GM04504 (cell line): Measurements from ENCODE around the gene NAPSA.
"Not testable (repeated sequence)": the region's sequence is repeated elsewhere in the genome, so short reads cannot be mapped to it uniquely, and the experiment has no call there.

Experiments
- DNase-seq: peaks from one replicate; pipeline ENCODE4 v3.0.0-alpha.2; 2012; ENCODE audit warnings: low read depth

The NAPSA gene

DNA sequence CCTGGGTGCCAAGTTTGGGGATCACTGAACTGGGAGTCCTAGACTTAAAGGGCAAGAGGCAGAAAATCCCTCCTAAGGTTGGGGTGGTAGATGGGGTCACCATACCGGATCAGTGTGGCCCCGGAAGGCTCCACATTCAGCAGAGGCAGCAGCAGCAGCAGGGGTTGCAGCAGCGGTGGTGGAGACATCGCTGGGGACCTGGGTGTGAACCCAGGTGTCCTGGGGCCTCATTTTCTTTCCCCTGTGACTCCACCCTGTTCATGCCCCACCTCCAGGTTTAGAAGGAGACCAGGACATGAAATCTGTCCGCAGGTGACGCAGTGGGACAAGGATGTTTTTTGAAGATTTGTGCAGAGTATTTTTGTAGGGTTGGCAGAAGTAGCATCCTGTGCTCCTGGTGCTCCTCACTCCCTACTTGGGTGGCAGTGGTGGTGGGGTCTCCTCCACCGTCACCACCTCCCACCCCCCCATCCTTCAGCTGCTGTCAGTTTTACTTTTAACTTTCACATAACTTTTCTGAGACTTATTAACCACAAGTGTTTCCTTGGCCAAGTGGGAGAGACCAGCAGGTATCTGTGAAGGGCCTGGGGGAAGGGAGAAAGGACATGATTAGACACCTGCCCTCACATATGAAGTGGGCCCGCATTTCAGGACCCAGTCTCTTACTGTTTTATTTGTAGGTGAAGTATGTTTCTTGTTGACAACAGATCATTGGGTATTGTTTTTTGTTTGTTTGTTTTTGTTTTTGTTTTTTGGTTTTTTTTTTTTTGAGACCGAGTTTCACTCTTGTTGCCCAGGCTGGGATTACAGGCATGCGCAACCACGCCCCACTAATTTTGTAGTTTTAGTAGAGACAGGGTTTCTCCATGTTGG is at the start of gene NAPSA:
TSS of gene NAPSA (minus strand) at position 206 of the 873 bp plus-strand sequence. CDS start at position 188, 18 bp downstream.
- DNase-seq = no peak

DNA sequence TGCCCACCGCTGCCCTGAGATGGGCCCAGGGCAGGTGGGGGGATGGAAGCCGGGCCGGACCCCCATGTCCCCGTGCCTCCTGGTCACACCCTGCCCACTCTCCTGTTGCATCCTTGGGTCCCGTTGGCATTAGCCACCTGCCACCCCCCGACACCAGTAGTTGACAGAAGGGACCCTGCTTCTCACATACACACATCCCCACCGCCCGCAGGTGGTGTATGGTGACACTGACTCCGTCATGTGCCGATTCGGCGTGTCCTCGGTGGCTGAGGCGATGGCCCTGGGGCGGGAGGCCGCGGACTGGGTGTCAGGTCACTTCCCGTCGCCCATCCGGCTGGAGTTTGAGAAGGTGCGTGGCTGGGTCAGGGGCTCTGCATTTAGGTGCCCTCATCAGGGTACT is 48.1 kb upstream of the NAPSA start:
- DNase-seq = no peak

DNA sequence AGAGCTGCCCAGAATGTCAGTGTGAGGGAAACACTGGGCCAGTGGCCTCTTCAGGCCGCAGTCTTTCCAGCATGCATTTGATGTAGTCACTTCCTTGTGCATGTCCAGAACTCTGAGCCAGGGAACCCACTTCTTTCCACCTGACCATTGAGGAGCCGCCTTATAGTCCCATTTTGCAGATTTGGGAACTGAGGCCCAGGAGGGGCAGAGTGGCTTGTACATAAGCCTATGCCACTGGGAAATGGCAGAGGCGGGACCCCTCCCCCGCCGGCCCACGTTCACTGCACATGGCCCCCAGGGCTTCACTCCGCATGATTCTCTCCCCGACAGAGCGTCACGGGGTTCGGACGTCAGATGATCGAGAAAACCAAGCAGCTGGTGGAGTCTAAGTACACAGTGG is 47.7 kb upstream of the NAPSA start:
- DNase-seq = no peak

DNA sequence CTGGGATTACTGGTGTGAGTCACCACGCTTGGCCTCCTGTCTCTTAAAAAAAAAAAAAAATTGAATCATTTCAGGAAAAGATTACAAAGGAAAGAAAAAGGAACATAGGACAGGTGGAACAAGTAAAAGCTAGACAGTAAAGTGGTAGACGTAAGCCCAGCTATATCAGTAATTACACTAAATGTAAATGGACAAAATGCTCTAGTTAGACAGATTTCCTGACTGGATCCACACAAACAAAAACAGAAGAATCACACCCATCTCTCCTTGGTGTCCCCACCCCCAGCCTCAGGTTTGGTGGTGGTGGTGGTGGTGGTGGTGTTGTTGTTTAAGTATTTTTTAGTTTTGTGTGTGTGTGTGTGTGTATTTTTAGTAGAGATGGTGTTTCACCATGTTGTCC is 47.0 kb upstream of the NAPSA start:
- no peak for DNase-seq

DNA sequence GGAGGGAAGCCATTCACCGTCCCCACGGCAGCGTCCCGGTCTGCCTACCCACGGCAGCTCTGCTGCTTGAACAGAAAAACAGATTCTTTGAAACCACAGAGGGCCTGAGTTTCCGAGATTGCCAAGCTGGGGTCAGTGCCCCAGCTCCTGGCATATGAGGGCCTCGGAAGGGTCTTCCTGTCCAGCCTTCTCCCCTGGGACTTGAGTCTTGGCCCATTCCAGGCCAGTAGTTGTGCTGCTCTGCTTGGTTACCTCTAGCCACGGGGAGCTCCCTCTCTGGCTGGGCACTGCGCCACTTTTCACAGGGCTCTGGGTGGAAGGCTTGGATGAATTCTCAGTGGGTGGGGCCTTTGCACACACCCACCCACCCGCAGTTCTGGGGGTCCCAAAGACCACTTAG is 44.7 kb upstream of the NAPSA start:
- no peak for DNase-seq

DNA sequence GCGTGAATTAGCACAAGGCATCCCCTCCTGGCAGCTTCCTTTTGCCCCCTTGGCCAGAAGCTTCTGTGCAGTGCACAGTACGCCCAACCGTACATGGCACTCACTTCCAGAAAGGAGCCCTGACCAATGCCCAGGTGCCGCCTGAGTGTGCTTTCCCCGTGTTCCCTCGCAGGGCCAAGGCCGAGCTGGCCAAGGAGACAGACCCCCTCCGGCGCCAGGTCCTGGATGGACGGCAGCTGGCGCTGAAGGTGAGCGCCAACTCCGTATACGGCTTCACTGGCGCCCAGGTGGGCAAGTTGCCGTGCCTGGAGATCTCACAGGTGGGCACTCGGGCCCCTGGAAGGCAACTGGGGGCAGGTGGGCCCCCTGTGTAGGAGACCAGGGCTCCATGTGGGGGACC is 43.9 kb upstream of the NAPSA start:
- no peak for DNase-seq

DNA sequence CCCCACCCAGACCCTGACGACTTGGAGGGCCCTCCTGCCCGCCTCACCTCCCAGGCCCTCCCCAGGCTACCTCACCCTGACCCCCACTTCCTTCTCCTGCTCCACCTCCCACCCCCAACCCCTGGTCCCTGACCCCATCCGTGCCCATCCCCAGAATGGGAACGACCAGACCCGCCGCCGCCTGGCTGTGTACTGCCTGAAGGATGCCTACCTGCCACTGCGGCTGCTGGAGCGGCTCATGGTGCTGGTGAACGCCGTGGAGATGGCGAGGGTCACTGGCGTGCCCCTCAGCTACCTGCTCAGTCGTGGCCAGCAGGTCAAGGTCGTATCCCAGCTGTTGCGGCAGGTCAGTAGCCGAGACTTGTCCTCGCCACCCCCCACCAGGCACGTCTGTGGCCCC is 41.4 kb upstream of the NAPSA start:
- no peak for DNase-seq

DNA sequence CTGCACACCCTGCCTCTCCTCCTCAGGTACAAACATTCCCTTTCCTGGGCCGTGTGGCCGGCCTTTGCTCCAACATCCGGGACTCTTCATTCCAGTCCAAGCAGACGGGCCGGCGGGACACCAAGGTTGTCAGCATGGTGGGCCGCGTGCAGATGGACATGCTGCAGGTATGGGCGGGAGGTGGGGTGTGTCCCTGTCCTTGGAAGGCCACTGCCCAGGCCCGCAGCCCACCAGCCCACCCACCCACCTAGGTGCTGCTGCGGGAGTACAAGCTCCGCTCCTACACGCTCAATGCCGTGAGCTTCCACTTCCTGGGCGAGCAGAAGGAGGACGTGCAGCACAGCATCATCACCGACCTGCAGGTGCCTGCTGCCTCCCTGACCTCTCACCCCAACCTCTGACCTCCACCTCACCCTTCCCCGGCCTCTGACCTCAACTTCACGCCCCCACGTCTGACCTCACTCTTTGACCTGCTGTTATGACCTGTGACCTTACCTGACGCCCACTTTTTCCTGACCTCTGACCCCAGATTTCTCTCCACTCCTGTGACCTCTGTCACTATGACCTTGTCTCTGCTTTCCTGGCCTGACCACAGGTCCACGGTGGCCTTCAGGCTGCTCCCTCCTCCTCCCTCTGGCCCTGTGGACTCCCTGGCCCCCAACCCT is 40.8 kb upstream of the NAPSA start:
- DNase-seq = no peak

DNA sequence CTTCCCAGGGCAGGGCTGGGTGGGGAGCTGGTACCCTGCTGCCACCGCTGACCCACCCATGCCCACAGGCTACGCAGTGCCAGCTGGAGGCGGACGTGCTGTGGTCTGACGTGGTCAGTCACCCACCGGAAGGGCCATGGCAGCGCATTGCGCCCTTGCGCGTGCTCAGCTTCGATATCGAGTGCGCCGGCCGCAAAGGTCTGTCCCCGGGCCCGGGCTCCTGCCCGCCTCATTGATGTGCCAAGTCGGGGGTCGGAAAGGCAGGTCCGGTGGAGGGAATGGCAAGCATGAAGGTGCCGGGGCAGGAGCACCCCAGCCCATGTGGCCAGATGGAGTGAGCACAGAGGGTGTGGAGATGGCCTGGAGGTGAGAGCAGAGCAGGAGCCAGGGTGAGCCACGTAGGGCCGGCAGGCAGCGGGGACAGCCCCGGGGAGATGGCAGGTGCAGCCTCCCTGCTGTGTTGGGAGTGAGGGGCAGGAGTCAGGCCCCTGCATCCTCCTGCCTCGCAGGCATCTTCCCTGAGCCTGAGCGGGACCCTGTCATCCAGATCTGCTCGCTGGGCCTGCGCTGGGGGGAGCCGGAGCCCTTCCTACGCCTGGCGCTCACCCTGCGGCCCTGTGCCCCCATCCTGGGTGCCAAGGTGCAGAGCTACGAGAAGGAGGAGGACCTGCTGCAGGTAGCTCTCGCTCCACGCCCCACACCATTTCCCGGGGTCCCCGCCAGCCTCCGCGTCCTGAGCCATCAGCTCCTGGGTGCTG is 37.3 kb upstream of the NAPSA start:
- DNase-seq = no peak

DNA sequence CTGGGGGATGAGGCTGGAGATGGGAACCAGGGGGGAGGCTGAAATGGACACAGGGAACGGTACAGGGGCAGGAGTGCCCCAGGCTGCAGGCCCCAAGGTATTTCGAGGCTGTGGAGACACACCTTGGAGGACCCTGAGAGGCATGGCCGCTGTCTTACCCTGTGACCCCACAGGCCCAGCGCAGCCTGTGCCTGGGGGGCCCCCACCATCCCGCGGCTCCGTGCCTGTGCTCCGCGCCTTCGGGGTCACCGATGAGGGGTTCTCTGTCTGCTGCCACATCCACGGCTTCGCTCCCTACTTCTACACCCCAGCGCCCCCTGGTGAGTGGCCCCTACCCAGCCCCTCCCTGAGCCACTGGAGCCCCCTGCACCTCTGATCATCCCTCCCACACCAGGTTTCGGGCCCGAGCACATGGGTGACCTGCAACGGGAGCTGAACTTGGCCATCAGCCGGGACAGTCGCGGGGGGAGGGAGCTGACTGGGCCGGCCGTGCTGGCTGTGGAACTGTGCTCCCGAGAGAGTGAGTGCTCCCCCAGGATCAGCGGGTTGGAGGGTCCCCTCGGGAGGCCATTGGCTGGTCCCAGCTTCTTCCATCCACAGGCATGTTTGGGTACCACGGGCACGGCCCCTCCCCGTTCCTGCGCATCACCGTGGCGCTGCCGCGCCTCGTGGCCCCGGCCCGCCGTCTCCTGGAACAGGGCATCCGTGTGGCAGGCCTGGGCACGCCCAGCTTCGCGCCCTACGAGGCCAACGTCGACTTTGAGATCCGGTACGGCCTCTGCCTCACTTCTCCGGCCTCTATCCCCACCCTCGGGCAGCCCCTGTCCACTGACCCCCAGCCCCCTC is 36.4 kb upstream of the NAPSA start:
- no peak for DNase-seq

DNA sequence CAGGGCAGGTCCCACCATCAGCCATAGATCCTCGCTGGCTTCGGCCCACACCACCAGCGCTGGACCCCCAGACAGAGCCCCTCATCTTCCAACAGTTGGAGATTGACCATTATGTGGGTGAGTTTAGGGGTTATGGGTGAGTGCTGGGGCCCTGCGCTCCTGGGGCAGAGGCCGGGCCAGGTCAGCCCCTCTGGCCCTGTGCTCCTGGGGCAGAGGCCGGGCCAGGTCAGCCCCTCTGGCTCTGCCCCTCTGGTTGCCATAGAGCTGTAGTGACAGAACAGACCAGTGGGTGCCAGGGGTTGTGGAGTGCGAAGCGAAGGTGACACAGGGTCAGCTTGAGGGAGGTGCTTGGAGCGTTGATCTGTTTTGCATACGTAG is 33.9 kb upstream of the NAPSA start:
- DNase-seq = no peak

DNA sequence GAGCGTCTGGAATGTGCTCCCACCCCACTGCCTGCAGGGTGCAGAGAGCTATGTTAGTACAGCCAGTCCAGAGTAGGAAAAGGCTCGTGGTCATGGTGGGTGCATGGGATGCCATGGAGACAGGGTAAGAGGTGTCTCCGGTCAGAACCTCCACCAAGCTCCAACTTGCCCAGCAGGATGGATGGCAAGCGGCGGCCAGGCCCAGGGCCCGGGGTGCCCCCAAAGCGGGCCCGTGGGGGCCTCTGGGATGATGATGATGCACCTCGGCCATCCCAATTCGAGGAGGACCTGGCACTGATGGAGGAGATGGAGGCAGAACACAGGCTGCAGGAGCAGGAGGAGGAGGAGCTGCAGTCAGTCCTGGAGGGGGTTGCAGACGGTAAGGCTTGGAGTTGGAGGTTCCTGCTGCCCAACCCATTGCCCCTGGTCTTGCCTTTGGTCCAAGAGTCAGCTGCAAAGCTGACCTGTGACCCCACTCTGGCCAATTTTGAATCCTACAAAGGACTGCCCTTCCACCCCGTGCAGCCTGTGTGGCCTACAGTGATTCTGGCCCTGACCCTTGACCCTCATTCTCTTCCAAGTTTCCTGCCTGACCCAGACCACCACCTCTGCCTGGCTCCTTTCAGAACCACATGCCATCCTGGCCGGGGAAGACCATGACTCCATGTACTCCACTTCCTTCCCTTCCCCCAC is 33.4 kb upstream of the NAPSA start:
- DNase-seq = no peak

DNA sequence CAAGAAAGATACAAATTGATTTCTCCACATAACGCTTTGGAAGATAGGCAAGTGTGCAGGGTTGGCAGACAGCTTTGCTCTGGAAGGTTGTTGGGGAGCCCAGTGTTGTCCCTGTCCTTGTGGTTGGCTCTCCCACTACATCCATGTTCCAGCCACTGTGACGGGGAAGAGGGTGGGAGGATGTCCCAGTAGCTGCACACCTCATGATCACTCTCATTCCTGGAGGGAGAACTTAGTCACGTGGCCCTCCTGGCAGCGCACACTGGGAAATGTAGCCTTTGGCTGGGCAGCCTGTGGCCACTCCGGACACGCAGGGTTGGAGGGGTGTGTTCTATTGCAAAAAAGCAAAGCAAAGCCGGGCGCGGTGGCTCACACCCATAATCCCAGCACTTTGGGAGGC is 28.6 kb upstream of the NAPSA start:
- no peak for DNase-seq

DNA sequence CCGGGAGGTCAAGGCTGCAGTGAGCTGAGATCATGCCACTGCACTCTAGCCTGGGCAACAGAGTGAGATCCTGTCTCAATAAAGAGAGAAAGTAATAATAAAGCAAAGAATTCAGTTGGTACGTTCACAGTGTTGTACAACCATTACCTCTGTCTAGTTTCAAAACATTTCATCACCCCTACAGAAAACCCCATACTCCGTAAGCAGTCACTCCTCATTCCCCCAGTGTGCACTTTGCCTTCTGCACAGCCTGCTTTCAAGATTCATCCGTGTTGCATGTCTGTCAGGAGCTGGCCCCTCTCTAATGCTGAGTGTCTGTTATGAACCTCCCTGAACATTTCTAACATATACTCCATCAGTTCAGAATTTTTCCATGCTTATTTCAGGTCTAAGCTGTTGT is 28.1 kb upstream of the NAPSA start:
- DNase-seq = no peak

DNA sequence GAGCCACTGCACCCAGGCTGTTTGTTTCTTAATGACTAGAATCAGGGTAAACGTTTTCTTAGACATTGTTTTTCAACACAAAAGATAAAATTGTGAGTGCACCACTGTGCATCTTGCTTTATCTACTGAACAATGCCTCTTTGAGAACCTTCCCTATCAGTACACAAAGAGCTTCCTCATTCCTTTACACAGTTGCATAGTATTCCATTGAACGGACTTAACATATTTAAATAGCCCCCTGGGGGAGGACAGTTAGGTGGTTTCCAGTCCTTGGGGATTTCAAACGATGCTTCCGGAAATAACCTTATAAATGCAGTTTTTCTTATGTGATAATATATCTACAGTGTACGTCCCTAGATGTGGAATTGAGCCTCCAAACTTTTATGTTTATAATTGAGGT is 27.3 kb upstream of the NAPSA start:
- DNase-seq = no peak

DNA sequence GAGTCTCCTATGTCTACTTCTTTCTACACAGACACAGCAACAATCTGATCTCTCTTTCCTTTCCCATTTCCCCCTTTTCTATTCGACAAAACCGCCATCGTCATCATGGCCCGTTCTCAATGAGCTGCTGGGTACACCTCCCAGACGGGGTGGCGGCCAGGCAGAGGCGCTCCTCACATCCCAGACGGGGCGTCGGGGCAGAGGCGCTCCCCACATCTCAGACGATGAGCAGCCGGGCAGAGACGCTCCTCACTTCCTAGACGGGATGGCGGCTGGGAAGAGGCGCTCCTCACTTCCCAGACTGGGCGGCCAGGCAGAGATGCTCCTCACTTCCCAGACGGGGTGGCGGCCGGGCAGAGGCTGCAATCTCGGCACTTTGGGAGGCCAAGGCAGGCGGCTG is 25.5 kb upstream of the NAPSA start:
- not testable (repeated sequence) for DNase-seq

DNA sequence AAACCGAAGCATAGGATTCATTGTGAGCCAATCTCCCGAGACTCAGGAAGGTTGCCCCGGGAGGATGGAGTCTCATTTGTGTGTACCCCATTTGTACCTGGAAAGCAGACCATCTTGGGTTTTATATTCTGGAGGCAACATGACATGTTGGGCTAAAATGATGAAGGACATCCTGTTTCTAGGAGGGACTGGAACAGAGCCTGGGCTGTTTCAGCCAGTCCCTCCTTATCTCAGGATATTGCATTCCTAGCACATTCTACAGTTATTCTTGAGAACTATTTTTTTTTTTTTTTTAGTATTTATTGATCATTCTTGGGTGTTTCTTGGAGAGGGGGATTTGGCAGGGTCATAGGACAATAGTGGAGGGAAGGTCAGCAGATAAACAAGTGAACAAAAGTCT is 24.9 kb upstream of the NAPSA start:
- DNase-seq = not testable (repeated sequence)

DNA sequence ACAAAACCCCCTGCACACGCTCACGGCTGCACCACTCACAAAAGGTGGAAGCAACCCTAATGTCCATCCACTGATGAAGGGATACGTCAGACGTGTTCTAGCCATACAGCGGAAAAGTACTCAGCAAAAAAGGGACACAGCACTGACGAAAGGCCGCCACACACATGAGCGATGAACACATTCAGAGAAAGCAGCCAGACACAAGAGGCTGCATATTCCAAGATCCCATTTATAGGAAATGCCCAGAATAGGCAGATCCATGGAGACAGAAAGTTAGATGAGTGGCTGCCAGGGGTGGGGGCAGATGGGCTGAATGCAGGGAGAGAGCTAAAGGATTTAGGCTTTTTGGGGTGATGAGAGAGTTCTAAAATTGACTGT is 22.4 kb upstream of the NAPSA start:
- DNase-seq = no peak

DNA sequence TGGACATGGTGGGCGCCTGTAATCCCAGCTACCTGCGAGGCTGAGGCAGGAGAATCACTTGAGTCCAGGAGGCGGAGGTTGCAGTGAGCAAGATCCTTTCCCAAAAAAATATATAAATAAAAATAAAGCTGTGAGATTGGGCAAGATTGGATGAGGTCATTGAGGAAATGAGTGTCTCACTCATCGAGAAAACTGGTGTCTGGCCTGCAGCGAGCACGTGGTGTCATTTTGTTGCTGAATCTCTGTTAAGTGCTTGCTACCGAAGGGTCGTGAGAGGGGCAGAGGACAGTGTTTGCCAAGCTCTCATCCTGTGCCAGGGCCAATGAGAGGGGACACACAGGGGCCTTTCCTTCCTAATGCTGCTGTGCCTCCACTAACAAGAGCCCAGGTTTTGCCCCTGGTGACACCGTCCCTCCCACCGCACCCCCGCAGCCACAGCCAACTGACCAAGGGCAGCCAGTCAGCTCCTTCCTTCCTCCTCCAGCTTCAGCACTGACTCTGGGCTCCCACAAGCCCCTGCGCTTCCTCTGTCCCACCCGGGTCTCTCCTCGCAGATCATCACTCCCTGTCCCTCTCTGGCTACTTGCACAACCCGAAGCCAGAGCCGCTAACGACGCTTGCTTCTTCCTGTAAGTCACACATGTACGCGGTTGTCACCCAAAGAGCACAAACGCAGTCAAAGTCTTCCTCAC is 21.9 kb upstream of the NAPSA start:
- DNase-seq = no peak

DNA sequence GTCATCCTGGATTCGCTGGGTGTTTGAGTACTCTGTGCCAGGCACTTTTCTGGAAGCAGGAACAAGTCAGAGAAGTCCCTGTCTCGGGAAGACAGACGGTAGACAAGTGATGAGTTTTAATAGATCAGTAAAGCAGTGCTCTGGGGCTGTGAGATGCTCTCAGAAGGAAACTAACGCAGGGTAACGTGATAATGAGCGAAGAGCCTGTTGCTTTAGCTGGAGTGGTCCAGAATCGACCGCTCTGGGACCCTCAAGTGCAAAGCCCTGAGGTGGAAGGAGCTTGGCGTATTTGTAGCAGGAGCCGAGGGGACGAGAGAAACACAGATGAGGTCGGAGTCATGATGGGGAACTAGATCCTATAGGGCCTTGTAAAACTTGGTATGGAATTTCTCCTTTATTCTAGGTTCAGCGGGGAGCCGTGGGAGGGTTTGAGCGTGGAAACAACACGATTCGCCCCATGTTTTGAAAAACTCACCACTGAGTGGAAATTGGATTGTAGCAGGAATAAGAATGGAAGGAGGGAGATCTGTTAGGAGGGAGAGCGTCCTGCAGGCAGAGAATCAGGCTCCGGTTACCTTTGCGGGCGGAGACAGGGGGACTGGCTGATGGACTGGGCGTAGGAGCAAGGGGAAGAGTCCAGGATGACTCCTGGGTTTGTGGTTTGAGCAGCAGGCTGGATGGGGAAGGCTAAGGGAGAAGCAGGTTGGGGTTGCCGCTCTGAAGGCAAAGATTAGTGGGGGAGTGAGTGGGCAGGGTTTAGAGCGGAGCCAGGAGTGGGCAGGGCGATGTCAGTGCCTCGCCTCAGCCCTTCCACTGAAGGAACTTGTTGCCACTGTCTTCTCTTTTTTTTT is 19.5 kb upstream of the NAPSA start:
- no peak for DNase-seq
